ENCODE data around the gene PTCSC3. TPM values are rescaled to one million over a fixed set of nuclear protein-coding genes. Genes with fewer than 3 reads are reported as not detected.

PTCSC3 gene
- total and polyA plus RNA-seq, 10 of the 15 experiments (the other 5 are each of a cell fraction or from before 2014, with no cell fraction given), result not detected

DNA sequence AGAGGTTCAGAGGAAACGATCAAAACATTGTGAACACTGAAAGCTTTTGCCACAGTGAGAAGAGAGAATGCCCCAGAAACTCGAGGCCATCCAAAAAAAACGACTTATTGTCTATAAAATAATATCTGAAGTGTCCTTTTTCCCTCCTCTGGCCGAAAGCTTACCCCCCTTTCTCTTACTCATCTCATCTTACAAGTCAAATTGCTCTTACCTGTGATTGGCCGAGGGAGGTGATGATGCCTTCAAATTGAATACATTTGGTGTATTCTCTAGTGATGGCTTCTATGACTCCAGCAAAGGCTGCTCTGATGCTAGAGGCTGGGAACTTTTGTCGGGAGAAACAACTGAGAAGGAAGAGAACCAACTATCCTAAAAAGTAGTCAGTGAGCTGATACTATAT lies 90.7 kb downstream of the PTCSC3 start:
- Histone ChIP-seq H3K9me3 (replicated peaks; ENCODE audit: control insufficient read depth, insufficient read depth, low read length) (no peaks in the 10 kb centered on the region), H4K20me1 (ENCODE audit: control insufficient read depth, insufficient read depth) (no peaks in the 10 kb centered on the region), H3K79me2 (ENCODE audit: control insufficient read depth, insufficient read depth, low read length) (no peaks in the 10 kb centered on the region), H2AFZ (ENCODE audit: control insufficient read depth, low read depth, low read length) (no peak overlapping the region), H3K4me3 (no peak overlapping the region), H3K27me3 (replicated peaks in 1 of 2; ENCODE audit: control insufficient read depth in 2 of 2, insufficient read depth in 2 of 2, low read length in 1 of 2) (no peaks in the 10 kb centered on the region; a peak in 2 of 4 replicates), H3K4me2 (ENCODE audit: control insufficient read depth, insufficient read depth) (no peak overlapping the region), H3K27ac (ENCODE audit: control insufficient read depth, insufficient read depth) (no peak overlapping the region), H3K4me1 (ENCODE audit: control insufficient read depth, insufficient read depth, low read length) (no peaks in the 10 kb centered on the region), H3K9ac (ENCODE audit: control insufficient read depth, insufficient read depth, low read length) (no peak overlapping the region), H3K36me3 (ENCODE audit: control insufficient read depth in 2 of 2, insufficient read depth in 2 of 2, low read length in 1 of 2) (no peaks in the 10 kb centered on the region)
- intact Hi-C loops (cut with micrococcal nuclease; ENCODE audit: unreplicated experiment), result no loop called here
- no peak for TF ChIP-seq BRCA1 (IDR thresholded peaks at IDR 0.05; ENCODE audit: low read depth, low read length)
- TF ChIP-seq, protein P1, sequence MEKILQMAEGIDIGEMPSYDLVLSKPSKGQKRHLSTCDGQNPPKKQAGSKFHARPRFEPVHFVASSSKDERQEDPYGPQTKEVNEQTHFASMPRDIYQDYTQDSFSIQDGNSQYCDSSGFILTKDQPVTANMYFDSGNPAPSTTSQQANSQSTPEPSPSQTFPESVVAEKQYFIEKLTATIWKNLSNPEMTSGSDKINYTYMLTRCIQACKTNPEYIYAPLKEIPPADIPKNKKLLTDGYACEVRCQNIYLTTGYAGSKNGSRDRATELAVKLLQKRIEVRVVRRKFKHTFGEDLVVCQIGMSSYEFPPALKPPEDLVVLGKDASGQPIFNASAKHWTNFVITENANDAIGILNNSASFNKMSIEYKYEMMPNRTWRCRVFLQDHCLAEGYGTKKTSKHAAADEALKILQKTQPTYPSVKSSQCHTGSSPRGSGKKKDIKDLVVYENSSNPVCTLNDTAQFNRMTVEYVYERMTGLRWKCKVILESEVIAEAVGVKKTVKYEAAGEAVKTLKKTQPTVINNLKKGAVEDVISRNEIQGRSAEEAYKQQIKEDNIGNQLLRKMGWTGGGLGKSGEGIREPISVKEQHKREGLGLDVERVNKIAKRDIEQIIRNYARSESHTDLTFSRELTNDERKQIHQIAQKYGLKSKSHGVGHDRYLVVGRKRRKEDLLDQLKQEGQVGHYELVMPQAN (conservative IDR thresholded peaks at IDR 0.05), result no peak
- 0 out of 2 replicates have a peak, but pooled peaks have one; percentile 20 for TF ChIP-seq NFYB (IDR thresholded peaks at IDR 0.05; ENCODE audit: insufficient read depth, low read depth, low read length)
- 16% methylated on average over 6 of the region's 6 CpGs for WGBS (ENCODE audit: insufficient coverage, insufficient replicate concordance, low lambda C conversion rate, missing lambda C conversion rate)
- FAIRE-seq, result no peak
- in situ Hi-C loops (cut with MboI), result no loop called here
- ChIA-PET POLR2A (no interaction called here), RAD21 (ENCODE audit: unreplicated experiment) (no interaction called here), SMC1A (ENCODE audit: uncharacterized antibody, unreplicated experiment) (no interaction called here), CTCF (no interaction called here)
- BruUV-seq (replicated peaks), result no TSS peak
- no peak for ATAC-seq
- DNase-seq (ENCODE audit: low read depth, low spot score), result no peak

Other genes with a start within 250 kb of the PTCSC3 start
- 8.1 and 9.0 TPM in 2 replicates for gene MBIP, start 143.9 kb upstream of the PTCSC3 start, total RNA-seq (2014; rRNA removed)
- 17.4 and 20.1 TPM in 2 replicates for gene MBIP, start 143.9 kb upstream of the PTCSC3 start, total RNA-seq (2014; rRNA removed; fragmentation: Illumina TruSeq; extraction: Trizol)
- gene MBIP, start 143.9 kb upstream of the PTCSC3 start, total RNA-seq (2021), result 17.5 and 21.5 TPM in 2 replicates
- 33.7 and 56.7 TPM in 2 replicates for gene MBIP, start 143.9 kb upstream of the PTCSC3 start, polyA plus RNA-seq (2011; rRNA removed)
- gene MBIP, start 143.9 kb upstream of the PTCSC3 start, polyA plus RNA-seq (2014; fragmentation: Illumina TruSeq; extraction: Trizol), result 36.4 and 46.9 TPM in 2 replicates
- 10 to 100 TPM; 31.3 to 43.5 TPM for gene MBIP, start 143.9 kb upstream of the PTCSC3 start, polyA plus RNA-seq (2014; fragmentation: Nextera tagmentation; extraction: Ambion mirVana)
- gene MBIP, start 143.9 kb upstream of the PTCSC3 start, polyA plus RNA-seq (2014; rRNA removed), result 19.2 and 21.6 TPM in 2 replicates
- gene MBIP, start 143.9 kb upstream of the PTCSC3 start, polyA plus RNA-seq (2016; fragmentation: Nextera tagmentation; extraction: Ambion mirVana), result 10 to 100 TPM; 33.0 to 35.8 TPM